ELR (cell line): ENCODE data around the gene DNAJB4.
A peak's percentile ranks its signal among the peaks of the same experiment; 100 is the strongest.
"Not testable (repeated sequence)": the region's sequence is repeated elsewhere in the genome, so short reads cannot be mapped to it uniquely, and the experiment has no call there.

Experiments used
- DNase-seq: peaks from one replicate; pipeline ENCODE4 v3.0.0-alpha.2; 2015; ENCODE audit warnings: low read depth

Gene DNAJB4

DNA sequence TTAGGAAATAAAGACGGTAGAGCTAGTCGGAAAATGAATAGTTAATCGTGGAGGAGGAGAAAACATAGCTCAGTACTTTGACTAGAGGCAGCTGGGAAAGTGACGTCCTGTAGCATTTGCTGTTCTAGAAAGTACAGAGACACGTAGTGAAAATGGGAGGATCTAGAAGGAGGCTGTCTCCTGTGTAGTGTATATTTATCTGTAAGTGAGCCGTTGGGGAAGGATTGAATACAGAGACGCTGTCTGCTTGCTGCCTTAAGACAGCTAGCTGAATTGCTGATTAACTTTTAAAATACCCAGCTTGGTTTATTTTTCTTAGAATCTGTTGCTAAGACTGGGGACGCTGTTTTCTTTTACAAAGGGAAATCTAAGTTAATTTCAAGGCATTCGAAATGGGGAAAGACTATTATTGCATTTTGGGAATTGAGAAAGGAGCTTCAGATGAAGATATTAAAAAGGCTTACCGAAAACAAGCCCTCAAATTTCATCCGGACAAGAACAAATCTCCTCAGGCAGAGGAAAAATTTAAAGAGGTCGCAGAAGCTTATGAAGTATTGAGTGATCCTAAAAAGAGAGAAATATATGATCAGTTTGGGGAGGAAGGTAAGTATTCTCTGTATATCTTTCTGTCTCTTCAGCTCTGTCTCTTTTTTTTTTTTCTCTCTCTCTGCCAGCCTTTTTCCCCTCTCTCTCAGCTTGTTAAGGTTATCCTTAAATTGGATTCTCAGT lies at the start of gene DNAJB4:
DNAJB4 (plus strand) TSS at position 221 of the 729 bp plus-strand sequence; CDS start at position 393, 172 bp downstream.
- DNase-seq, result peak; percentile 99

DNA sequence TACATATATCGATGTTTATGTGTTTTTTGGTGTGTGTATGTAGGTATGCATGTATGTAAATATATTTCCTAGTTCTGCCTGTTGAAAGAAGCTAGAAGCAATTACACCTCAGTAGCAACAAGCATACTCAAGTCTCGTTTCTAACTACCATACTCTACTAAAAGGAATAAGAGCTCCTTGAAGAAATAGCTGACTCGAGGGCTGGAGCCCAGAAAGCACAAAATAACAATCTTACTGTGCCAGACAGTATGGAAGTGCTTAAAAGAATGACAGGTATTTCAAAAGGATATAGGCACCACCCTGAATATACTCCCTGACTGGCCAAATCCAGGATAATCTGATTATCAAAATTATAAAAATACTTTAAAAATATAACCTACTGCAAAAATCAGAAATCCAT lies 49.0 kb upstream of the DNAJB4 start:
- no peak for DNase-seq

DNA sequence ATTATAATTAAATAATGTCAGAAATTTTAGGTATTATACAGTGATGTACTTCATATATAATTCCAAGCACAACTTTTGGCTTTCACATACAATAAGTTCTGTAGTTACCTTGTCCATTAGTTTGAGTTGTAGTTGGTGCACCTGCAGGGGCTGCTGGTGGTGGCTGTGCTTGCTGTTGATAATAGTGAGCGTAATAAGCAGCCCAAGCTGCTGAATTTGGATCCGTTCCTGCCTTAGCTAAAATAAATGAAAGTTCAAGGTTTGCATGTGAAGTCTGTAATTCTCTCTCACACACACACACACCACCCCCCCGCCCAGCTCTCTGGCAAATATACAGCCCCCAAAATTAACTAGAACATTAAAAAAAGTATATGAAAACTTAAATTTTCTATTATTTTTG lies 48.3 kb upstream of the DNAJB4 start:
- no peak for DNase-seq

DNA sequence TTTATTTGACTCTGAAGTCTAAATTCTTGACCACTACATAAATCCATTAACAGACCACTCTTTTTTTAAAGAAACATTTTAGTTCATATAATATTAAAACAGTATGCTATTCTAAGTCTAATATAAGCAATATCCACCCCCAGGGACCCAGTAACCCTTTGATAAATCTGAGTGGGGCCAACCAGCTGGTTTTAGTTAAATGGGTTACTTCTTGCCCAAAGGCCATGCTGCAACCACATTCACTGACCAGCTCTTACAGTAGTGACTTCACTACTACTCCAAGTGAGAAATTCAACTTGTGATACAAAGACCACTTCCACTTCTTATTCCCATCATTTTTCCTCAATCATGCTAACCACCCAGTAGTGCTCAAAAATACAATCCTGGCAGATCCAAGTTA lies 46.3 kb upstream of the DNAJB4 start:
- no peak for DNase-seq

DNA sequence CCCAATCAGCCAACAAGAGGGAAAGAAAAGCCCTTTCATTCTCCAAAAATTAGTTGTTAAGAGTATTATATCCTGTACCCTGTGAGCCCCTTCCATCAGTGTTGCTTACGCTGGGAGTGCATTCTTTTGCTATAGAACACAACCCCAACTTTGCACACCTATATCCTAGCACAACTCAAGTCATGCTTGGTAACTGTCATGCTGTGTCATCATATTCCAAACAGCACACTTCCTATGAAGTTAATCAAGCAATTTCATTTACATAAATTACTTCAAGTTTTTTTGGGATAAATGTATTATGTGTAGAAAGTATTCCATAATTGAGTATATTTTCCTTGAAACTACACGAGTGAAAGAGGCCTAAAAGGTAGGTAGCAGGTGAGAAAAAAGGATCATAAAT lies 45.9 kb upstream of the DNAJB4 start:
- DNase-seq, result no peak

DNA sequence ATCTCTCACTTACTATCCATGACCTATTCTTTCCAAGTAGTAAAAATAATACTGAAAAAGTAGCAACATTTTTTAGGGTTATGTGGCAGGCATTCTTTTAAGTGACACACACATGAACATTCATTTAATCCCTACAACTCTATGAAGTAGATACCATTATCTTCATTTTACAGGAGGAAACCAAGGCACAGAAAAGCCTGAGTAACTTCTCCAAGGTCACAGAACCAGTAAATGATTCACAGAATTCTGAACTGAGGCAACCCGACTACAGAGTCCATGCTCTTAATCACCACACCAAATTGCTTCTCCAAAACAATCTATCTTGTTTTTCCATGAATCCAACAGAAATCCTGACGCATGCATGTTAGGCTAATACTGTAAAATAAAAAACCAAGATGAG lies 43.3 kb upstream of the DNAJB4 start:
- no peak for DNase-seq

DNA sequence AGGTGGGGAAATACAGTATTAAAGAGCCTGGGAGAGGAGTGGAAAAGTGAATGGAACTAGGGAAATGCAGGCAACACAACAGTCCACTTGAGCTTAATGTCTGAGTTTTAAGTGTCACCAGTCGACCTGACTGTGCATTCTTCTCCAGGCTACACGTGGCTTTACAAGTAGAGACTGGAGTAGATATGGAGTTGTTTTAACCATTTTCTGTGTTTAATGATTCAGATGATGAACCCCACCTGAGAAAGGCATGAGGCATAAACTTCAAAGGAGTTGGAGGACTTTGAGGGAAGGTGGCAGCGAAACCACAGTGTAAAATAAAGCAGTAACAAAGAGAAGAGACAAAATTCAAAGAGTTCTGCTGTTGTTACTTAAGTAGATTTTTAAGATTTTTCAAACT lies 38.4 kb upstream of the DNAJB4 start:
- no peak for DNase-seq

DNA sequence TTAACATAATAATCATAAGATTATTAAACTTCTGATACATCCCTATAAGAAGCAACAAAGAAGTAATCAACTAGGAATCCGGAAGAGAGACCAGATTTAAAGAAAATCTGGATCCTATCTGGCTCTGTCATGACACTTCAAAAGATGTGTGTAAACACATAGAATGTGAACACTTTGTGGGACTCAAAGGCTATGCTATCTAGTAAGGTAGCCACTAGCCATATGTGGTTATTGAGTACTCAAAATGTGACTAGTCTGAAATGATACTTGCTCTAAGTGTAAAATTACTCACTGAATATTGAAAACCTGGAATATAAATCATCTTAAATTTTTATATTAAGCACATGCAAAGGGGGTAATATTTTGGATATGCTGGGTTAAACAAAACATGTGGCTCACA lies 34.5 kb upstream of the DNAJB4 start:
- DNase-seq, result no peak

DNA sequence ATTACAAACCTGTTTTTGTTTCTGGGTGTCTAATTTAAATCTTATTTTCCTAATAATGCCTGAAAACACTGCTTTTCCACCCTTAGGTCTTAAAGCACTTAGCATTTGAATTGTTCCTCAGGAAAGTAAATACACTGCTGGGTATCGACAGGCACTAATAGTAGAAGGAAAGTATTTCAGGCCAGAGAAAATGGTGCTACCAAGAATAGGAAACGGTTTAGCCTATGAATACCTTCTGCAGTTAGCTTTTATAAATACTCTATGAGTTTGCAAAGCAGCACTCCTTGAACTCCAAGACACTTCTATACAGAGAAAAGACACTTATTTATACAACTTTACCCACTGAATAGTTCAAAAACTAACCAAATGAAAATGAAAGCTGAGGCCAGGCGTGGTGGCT lies 32.7 kb upstream of the DNAJB4 start:
- no peak for DNase-seq

DNA sequence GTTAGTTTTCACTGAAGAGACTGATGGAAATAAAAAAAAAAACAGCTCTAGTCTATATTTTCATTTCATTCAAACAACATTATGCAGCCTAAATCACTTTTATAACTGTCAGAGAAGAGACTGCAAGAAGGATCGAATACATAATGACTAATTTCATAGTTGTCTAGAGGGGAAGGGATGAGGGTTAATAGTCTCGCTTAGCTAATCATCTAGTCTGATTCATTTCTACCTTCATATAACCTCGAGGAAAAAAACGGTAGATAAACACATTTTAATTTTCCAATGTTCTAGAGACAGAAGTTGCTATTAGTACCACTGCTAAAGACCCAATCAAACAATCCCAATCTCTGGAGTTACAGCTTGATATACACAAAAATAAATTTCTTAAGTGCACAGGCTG lies 29.4 kb upstream of the DNAJB4 start:
- DNase-seq, result peak; percentile 76

DNA sequence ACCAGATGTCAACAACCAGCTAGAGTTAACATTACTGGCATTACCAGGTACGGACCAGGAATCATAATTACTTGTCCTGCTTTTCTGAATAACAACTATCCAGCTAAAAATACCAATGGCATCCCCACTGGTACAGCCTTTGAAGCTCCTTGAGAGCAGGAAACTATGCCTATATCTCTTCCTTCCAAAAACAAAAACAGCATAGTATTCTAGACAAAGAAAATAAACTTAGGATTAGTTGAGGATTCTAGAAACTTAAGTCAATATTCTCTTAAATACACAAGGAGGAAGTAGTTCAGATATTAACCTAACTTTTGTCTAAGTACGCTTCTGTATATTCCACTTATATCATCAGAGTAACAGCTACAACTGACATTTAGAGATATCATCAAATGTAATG lies 28.8 kb upstream of the DNAJB4 start:
- no peak for DNase-seq

DNA sequence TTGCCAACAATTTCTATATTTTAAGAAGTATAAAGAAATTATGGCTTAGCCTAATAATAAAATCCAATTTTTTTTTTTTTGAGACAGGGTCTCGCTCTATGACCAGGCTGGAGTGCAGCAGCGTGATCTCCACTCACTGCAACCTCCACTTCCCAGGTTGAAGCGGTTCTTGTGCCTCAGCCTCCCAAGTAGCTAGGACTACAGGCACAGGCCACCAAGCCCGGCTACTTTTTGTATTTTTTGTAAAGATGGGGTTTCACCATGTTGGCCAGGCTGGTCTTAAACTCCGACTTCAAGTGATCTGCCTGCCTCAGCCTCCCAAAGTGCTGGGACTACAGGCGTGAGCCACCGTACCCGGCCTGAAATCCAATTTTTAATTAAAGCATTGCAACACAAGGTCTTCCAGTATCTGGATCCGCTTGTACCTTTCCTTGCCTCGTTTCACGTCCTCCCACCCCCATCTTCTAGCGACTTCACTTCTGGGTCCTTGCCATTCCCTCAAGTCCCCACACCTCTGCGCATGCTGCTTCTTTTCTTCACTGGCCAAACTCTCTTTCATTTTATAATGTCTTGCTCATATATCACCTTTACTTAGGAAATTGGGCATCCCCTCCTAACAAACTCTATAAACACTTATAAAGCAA lies 28.2 kb upstream of the DNAJB4 start:
- no peak for DNase-seq

DNA sequence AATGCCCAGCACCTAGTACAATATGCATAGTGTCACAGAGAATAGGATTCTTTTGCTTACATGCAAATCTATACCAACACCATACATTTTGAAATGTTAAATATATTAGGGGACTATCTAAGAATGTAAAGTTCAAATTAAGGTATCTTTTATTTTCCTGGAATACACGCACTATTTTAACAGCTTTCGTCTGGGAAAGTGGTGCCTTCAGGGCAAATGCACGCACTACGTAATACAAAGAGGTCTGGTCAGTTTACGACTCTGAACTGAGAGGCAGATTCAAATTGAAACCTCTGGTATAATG lies 26.8 kb upstream of the DNAJB4 start:
- DNase-seq, result no peak

DNA sequence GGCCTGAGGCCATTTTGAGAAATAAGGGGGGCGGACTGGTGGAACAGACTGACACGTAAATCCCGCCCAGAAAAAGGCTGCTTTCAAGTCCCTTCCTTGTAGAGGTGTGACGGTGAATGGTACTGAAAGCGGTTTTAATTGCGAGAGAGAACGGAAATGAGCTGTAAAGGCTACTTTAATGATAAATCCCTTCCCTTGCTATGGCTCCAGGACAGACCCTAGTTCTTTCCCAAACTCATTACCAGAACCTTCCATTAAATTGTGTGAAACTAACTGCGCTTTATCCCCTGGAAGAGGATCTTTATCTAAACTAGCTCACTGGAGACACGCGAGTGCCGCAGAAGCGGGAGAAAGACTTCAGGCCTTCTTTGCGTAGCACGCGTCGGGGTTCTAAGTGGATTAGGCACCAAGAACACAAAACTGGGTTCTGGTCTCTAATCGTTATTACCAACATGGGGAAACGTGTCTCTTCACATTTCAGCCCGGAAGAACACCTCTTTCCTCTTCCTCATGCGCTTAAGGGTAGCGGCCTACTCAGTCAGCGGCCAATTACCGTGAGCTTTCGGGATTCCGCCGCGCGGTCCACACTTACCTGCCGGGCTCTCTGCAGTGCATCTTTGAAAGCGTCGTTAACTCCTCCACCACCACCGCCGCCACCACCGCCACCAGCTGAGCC lies 26.3 kb upstream of the DNAJB4 start:
- peak; percentile 98 for DNase-seq

DNA sequence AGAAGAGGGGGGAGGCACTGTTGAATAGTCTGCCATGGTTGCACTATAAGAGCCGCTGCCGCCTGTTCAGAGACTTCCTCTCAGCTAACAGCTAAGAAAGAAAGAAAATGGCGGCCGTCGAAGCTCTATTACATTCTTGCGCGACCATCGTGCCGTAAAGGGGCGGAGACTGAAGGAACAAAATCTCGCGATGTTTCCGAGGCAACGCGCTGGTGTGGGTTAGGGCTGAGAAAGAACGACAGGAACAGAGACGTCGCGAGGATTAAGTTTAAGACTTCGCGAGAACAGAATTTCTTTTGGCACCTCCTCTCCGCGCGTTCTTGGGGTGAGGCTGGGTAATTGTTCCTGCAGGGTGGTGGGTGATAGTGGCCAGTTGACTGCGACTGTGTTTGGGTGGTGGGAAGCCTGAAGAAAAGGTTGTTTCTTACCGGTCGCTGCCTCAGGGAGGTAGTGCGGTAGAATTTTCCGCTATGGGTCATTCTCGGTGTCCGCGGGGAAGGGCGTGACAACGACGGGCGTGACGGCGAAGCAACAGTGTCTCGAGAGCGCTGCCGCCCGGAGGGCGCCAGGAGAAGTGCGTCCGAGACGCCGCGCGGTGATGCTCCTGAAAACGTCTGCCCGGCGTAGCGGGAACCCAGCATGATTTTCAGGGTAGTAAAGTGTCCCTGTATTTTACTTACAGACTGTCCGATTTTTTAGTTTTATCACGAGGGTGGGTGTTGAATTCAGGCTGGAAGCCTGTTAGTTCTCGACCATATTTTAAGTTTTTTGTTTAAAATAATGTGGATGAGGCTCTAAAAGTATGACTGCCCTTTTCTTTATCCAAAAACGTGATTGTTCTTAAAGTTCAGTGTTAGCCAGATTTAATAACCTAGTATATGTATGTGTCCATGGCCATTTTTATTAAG lies 25.5 kb upstream of the DNAJB4 start, which contains the start of gene FUBP1:
FUBP1 (minus strand) TSS at position 104 of the 908 bp plus-strand sequence; CDS start at position 36, 68 bp downstream.
- DNase-seq, result peak; percentile 100

DNA sequence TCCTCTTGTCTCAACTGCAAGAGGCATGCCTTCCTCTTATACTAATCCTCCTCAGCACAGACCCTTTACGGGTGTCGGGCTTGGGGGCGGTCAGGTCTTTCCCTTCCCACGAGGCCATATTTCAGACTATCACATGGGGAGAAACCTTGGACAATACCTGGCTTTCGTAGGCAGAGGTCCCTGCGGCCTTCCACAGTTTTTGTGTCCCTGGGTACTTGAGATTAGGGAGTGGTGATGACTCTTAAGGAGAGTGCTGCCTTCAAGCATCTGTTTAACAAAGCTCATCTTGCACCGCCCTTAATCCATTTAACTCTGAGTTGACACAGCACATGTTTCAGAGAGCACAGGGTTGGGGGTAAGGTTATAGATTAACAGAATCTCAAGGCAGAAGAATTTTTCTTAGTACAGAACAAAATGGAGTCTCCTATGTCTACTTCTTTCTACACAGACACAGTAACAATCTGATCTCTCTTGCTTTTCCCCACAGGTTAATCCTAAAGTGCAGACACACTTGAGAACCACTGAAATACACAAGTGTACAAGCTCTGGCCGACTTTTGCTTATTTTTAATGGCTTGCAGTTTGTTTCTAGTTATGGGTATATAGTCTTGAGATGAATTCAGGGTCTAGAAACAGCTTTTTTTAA lies 21.3 kb upstream of the DNAJB4 start:
- not testable (repeated sequence) for DNase-seq

DNA sequence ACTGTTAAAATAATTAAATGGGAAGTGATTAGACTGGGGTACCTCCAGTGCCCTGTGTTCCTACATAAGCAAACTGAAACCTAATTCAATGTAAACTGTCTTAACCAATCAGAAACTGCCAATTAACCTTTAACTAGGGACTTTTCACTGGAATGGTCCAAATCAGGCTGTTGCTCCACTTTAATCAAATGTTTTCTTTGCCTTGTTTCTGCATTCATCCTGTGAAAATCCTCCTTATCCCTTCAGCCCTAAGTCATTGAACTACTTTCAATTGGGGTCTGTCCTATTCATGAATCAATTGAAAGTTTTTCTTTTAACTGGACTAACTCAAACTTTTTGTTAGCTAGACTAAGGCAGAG lies 20.8 kb upstream of the DNAJB4 start:
- DNase-seq, result no peak

DNA sequence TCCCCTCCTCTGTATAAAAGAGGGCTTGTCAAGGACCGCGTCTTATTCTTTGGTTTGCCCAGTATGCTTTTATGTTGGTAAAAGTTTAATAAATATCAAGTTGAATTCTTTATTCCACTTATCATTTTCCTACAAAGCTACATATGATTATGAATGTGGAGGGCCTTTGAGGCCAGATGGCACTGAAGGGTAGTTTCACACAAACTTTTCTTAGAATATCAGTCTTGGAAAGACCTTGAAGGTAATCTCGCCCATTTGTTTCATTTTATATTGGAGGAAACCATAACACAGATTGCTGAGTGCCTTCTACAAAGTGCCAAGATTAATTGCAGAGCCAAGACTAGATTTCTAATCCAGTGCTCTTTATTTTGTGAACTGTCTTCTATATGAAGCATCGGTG lies 20.1 kb upstream of the DNAJB4 start:
- no peak for DNase-seq

DNA sequence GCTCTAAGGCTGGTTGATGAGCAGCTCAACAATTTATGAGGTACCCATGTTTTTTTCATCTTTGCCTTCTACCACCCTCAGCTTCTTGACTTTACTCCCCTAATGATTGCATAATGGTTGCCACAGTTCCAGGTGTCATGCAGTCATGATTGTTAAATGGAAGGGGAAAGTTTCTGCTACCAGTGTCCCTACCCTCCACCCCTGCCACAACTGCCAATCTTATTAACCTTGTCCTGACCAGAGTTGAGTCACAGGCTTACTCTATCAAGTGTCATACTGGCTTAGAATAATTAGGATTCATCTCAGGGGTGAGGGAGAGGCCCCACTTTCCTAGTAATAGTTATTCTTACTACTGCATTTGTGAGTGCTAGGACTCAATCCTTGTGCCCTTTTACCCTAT lies 17.9 kb upstream of the DNAJB4 start:
- DNase-seq, result peak; percentile 42

DNA sequence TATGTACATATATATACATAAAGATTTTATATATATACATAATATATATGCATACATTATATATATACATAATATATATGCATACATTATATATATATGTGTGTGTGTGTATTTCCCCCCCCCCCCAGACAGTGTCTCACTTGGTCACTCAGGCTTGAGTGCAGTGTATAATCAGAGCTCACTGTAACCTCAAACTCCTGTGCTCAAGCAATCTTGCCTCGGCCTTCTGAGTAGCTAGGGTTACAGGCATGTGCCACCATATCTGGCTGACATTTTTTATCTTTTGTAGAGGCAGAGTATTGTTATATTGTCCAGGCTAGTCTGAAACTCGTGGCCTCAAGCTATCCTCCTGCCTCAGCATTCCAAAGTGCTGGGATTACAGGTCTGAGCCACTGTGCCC lies 16.8 kb upstream of the DNAJB4 start:
- no peak for DNase-seq

DNA sequence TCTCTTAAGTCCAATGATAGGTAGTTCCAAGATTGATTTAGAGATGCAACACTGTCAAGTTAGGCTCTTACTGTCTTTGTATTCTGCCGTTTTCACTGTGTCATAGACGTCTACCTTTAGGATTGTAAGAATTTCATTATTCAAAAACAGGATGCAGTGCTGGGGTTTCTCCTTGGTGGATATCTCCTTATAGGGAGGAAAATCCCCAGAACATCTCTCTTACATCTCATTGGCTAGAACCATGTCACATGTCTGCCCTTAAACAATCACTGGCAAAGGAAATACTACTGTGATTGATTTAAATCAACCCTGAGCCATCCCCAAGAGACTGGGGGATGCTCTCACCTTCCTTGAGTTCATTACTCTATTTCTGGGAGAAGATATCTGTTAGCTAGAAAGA lies 15.0 kb upstream of the DNAJB4 start:
- no peak for DNase-seq

DNA sequence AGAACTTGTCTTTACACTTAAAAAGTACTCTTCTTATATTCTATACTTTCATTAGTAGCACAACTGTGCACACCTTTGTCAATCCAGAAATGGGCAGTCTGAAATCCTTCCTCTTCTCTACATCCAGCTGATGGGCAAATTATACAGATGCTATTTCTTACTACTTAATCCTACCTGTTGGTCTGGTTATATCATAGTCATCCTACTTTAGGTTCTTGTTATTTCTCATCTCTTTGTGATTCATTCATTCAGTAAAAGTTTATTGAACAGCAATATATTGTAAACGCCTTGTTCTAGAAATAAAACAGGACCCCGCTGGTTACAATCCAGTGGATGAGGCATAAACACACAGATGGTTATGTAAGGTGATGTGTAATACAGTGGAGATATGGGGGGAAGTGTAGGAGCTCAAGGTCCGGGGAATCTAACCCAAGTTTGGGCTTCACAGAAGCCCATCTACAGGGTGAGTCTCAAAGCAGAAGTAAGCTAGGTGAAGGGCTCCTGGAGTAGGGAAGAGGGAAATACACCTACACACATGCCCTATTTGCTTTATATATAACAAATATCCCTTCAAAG lies 14.0 kb upstream of the DNAJB4 start:
- no peak for DNase-seq
